Neutrophil (primary cell): ENCODE measurements around the gene ITGA3.

Experiments
- H3K27ac ChIP-seq: fragments of 200-600 bp; sonication (generic); 2 replicates; pipeline ENCODE4 v1.5.1; 2016; ENCODE audit warnings: mild to moderate bottlenecking, moderate library complexity
- H3K27me3 ChIP-seq: fragments of 200-600 bp; sonication (generic); 2 replicates; pipeline ENCODE4 v1.6.0; 2016; ENCODE audit warnings: mild to moderate bottlenecking
- H3K36me3 ChIP-seq: fragments of 200-600 bp; sonication (generic); 2 replicates; pipeline ENCODE4 v1.5.1; 2017
- H3K4me1 ChIP-seq, 2 experiments: fragments of 200-600 bp in 1 of 2; sonication (generic) in 1 of 2; 1 replicate in 1 of 2; 2 replicates in 1 of 2; pipeline versions ENCODE4 v1.5.1 to v1.6.1; 2013 to 2016; ENCODE audit warnings: low read depth in 1 of 2, low read length in 1 of 2, mild to moderate bottlenecking in 1 of 2, moderate library complexity in 1 of 2; ENCODE audit not compliant: control insufficient read depth in 1 of 2, insufficient read depth in 1 of 2
- H3K4me3 ChIP-seq, 2 experiments: fragments of 200-600 bp in 1 of 2; sonication (generic) in 1 of 2; 1 replicate in 1 of 2; 2 replicates in 1 of 2; pipeline ENCODE4 v1.5.1; 2013 to 2016; ENCODE audit warnings: low read depth in 1 of 2, low read length in 1 of 2, mild to moderate bottlenecking in 1 of 2, moderate library complexity in 1 of 2
- H3K9me3 ChIP-seq: fragments of 200-600 bp; sonication (generic); 2 replicates; pipeline ENCODE4 v1.5.1; 2016
- CTCF ChIP-seq: fragments of 200-600 bp; sonication (generic); IDR thresholded peaks from 2 replicates; pipeline ENCODE4 v1.5.1; 2016; ENCODE audit warnings: antibody characterized with exemption

ITGA3 gene

GRCh38 chr17:50028736-50029120, 27.2 kb upstream of the ITGA3 start:
- Histone ChIP-seq H3K36me3 (no peaks in the 10 kb centered on the region), H3K4me1 (peaks cover 0 to 6% of the 10 kb centered on the region in 2 experiments), H3K9me3 (no peaks in the 10 kb centered on the region), H3K4me3 (no peak overlapping the region), H3K27ac (no peak overlapping the region), H3K27me3 (peaks cover 59% of the 10 kb centered on the region)
- TF ChIP-seq CTCF = no peak

- no peak for TF ChIP-seq CTCF
- Histone ChIP-seq H3K9me3 (no peaks in the 10 kb centered on the region), H3K36me3 (no peaks in the 10 kb centered on the region), H3K4me3 (no peak overlapping the region), H3K4me1 (peaks cover 0 to 6% of the 10 kb centered on the region in 2 experiments), H3K27ac (no peak overlapping the region), H3K27me3 (peaks cover 59% of the 10 kb centered on the region)
These were observed 26.7 kb upstream of the ITGA3 start for GRCh38 chr17:50029185-50029584.

GRCh38 chr17:50033316-50033715, 22.6 kb upstream of the ITGA3 start:
- Histone ChIP-seq H3K27ac (no peak overlapping the region), H3K4me1 (no peaks in the 10 kb centered on the region), H3K27me3 (peaks cover 33% of the 10 kb centered on the region), H3K4me3 (no peak overlapping the region), H3K9me3 (no peaks in the 10 kb centered on the region), H3K36me3 (no peaks in the 10 kb centered on the region)
- no peak for TF ChIP-seq CTCF

DNA sequence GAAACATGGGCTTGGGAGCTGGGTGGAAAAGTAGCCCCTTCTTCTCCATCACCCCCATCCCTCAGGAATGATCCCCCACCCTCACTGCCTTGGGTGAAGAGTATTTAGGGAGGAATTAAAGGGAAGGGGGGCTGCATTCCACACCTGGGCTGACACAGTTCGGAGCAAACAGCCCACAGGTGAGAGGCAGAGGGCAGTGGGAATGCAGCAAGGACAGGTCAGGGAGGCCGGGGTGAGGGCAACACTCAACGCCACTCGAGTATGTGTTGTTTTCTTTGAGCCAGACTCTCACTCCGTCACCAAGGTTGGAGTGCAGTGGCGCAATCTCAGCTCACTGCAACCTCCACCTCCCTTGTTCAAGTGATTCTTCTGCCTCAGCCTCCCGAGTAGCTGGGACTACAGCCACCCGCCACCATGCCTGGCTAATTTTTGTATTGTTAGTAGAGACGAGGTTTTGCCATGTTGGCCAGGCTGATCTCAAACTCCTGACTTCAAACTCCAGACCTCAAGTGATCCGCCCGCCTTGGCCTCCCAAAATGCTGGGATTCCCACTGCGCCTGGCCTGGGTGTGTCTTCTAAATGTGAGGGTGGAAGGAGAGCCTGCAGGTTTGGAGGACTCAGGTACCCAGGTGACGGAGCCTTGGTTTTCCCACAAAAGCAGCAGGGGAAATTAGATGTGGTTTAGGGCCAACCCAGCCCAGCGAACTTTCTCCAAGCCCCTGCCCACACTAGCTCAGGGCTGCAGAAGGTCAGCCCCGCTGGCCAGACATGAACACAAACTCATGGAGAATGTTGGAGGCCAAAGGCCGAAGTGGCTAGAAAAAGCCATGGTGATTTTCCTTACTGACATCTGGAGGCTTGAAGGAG, 21.2 kb upstream of the ITGA3 start:
- Histone ChIP-seq H3K36me3 (no peaks in the 10 kb centered on the region), H3K27me3 (peaks cover 23% of the 10 kb centered on the region), H3K27ac (no peak overlapping the region), H3K4me1 (no peaks in the 10 kb centered on the region), H3K9me3 (no peaks in the 10 kb centered on the region), H3K4me3 (no peak overlapping the region)
- no peak for TF ChIP-seq CTCF

GRCh38 chr17:50035421-50035879, 20.5 kb upstream of the ITGA3 start:
- no peaks in the 10 kb centered on the region for H3K4me1 ChIP-seq
- no peaks in the 10 kb centered on the region for H3K9me3 ChIP-seq
- peaks cover 25% of the 10 kb centered on the region for H3K27me3 ChIP-seq
- no peaks in the 10 kb centered on the region for H3K36me3 ChIP-seq
- no peak overlapping the region for H3K27ac ChIP-seq
- no peak overlapping the region for H3K4me3 ChIP-seq
- TF ChIP-seq CTCF = no peak
